Peyer's patch (tissue), 4 donors: ENCODE measurements around the gene TOPBP1.

ENCODE experiments used
- CTCF ChIP-seq, 6 experiments: fragments of 450-650 bp in 4 of 6; fragments of 200-600 bp in 2 of 6; sonication (generic) in 1 of 6; IDR thresholded peaks; one replicate each; pipeline ENCODE4 v1.5.1; 2017 to 2019; ENCODE audit warnings: antibody characterized with exemption in 6 of 6, mild to moderate bottlenecking in 3 of 6, moderate library complexity in 1 of 6
- POLR2A ChIP-seq, 2 donors: fragments of 450-650 bp; IDR thresholded peaks; one replicate each; pipeline ENCODE4 v1.5.1; 2017; ENCODE audit warnings: antibody characterized with exemption in 2 of 2, mild to moderate bottlenecking in 2 of 2, moderate library complexity in 2 of 2

- no peak for TF ChIP-seq CTCF (IDR thresholded peaks at IDR 0.05)
- no peak for TF ChIP-seq POLR2A (IDR thresholded peaks at IDR 0.05)
Observed at GRCh38 chr3:133670525-133670995, 8.8 kb upstream of the TOPBP1 start.
